ENCODE data around the gene BIN1.

The BIN1 gene

GRCh38 chr2:127014224-127014623 lies 92.7 kb downstream of the BIN1 start:
- H3K36me3 ChIP-seq = no peaks in the 10 kb centered on the region
- H3K4me3 ChIP-seq = no peak overlapping the region
- DNase-seq = no peak
- TF ChIP-seq CTCF (IDR thresholded peaks at IDR 0.05) = no peak
- intact Hi-C loops (cut with DNase I; ENCODE audit: low total_unique reads) = no loop called here
- peaks cover 0 to 44% of the 10 kb centered on the region in 2 donors for H3K27me3 ChIP-seq
- H3K27ac ChIP-seq = no peak overlapping the region
- no peaks in the 10 kb centered on the region for H3K4me1 ChIP-seq
- peaks cover 0 to 5% (median 0%) of the 10 kb centered on the region in 3 donors for H3K9me3 ChIP-seq

GRCh38 chr2:127012868-127013267 lies 94.1 kb downstream of the BIN1 start:
- Histone ChIP-seq H3K9me3 (peaks cover 0 to 5% (median 0%) of the 10 kb centered on the region in 3 donors), H3K27me3 (peaks cover 0 to 44% of the 10 kb centered on the region in 2 donors), H3K4me3 (no peak overlapping the region), H3K36me3 (no peaks in the 10 kb centered on the region), H3K27ac (no peak overlapping the region), H3K4me1 (no peaks in the 10 kb centered on the region)
- intact Hi-C loops (cut with DNase I; ENCODE audit: low total_unique reads) = no loop called here
- TF ChIP-seq CTCF (IDR thresholded peaks at IDR 0.05) = no peak
- DNase-seq = no peak

GRCh38 chr2:127012215-127012614 lies 94.7 kb downstream of the BIN1 start:
- H3K36me3 ChIP-seq = no peaks in the 10 kb centered on the region
- intact Hi-C loops (cut with DNase I; ENCODE audit: low total_unique reads) = no loop called here
- DNase-seq = no peak
- H3K9me3 ChIP-seq = peaks cover 0 to 5% (median 0%) of the 10 kb centered on the region in 3 donors
- H3K4me3 ChIP-seq = no peak overlapping the region
- H3K27me3 ChIP-seq = peaks cover 0 to 41% of the 10 kb centered on the region in 2 donors
- no peak for TF ChIP-seq CTCF (IDR thresholded peaks at IDR 0.05)
- H3K4me1 ChIP-seq = no peaks in the 10 kb centered on the region
- no peak overlapping the region for H3K27ac ChIP-seq

- Histone ChIP-seq H3K9me3 (peaks cover 0 to 5% (median 0%) of the 10 kb centered on the region in 3 donors), H3K4me1 (no peaks in the 10 kb centered on the region), H3K36me3 (no peaks in the 10 kb centered on the region), H3K27ac (no peak overlapping the region), H3K27me3 (peaks cover 0 to 41% of the 10 kb centered on the region in 2 donors), H3K4me3 (no peak overlapping the region)
- TF ChIP-seq CTCF (IDR thresholded peaks at IDR 0.05) = no peak
- intact Hi-C loops (cut with DNase I; ENCODE audit: low total_unique reads) = no loop called here
- DNase-seq = no peak
Observed at GRCh38 chr2:127011796-127012195, 95.2 kb downstream of the BIN1 start.

GRCh38 chr2:127011231-127011661 lies 95.7 kb downstream of the BIN1 start:
- intact Hi-C loops (cut with DNase I; ENCODE audit: low total_unique reads) = no loop called here
- peaks cover 0 to 5% (median 0%) of the 10 kb centered on the region in 3 donors for H3K9me3 ChIP-seq
- no peaks in the 10 kb centered on the region for H3K4me1 ChIP-seq
- no peaks in the 10 kb centered on the region for H3K36me3 ChIP-seq
- peaks cover 0 to 36% of the 10 kb centered on the region in 2 donors for H3K27me3 ChIP-seq
- no peak for TF ChIP-seq CTCF (IDR thresholded peaks at IDR 0.05)
- H3K27ac ChIP-seq = no peak overlapping the region
- no peak for DNase-seq
- no peak overlapping the region for H3K4me3 ChIP-seq
